ENCODE measurements around the gene ANKK1.

The ANKK1 gene

GRCh38 chr11:113384551-113384950 lies 3.0 kb upstream of the ANKK1 start:
- ChIA-PET CTCF (no interaction called here), POLR2A (no interaction called here)
- H3K4me3 ChIP-seq (ENCODE audit: low read depth, low read length) = no peak overlapping the region
- no peak for TF ChIP-seq CTCF (IDR thresholded peaks at IDR 0.05; ENCODE audit: insufficient read depth, low read length, missing control alignments)
- peak; percentile 59 for DNase-seq (ENCODE audit: low read depth, low spot score)

- no peak for DNase-seq (ENCODE audit: low read depth, low spot score)
- ChIA-PET POLR2A (no interaction called here), CTCF (no interaction called here)
- no peak for TF ChIP-seq CTCF (IDR thresholded peaks at IDR 0.05; ENCODE audit: insufficient read depth, low read length, missing control alignments)
- no peak overlapping the region for H3K4me3 ChIP-seq (ENCODE audit: low read depth, low read length)
Observed at GRCh38 chr11:113385749-113386148, 1.8 kb upstream of the ANKK1 start.

GRCh38 chr11:113386866-113387265 lies 713 bp upstream of the ANKK1 start:
- no peak for DNase-seq (ENCODE audit: low read depth, low spot score)
- POLR2A ChIA-PET = no interaction called here
- H3K4me3 ChIP-seq (ENCODE audit: low read depth, low read length) = no peak overlapping the region
- CTCF ChIA-PET = no interaction called here
- no peak for TF ChIP-seq CTCF (IDR thresholded peaks at IDR 0.05; ENCODE audit: insufficient read depth, low read length, missing control alignments)

- no peak overlapping the region for H3K4me3 ChIP-seq (ENCODE audit: low read depth, low read length)
- ChIA-PET CTCF (interaction anchor here (1.3 kb wide), 1 partner anchor 9 kb away, joined by 4 read pairs; no protein-coding TSS in a partner anchor), POLR2A (no interaction called here)
- DNase-seq (ENCODE audit: low read depth, low spot score) = no peak
- no peak for TF ChIP-seq CTCF (IDR thresholded peaks at IDR 0.05; ENCODE audit: insufficient read depth, low read length, missing control alignments)
Observed at GRCh38 chr11:113389272-113389671, 1.7 kb downstream of the ANKK1 start.

- TF ChIP-seq CTCF (IDR thresholded peaks at IDR 0.05; ENCODE audit: insufficient read depth, low read length, missing control alignments) = no peak
- ChIA-PET CTCF (no interaction called here), POLR2A (interaction anchor here (0.6 kb wide), 1 partner anchor 1127 kb away, joined by 3 read pairs; no protein-coding TSS in a partner anchor)
- no peak overlapping the region for H3K4me3 ChIP-seq (ENCODE audit: low read depth, low read length)
- DNase-seq (ENCODE audit: low read depth, low spot score) = no peak
Observed at GRCh38 chr11:113392236-113392921, 4.8 kb downstream of the ANKK1 start.

GRCh38 chr11:113393501-113393985 lies 6.0 kb downstream of the ANKK1 start:
- no peak for DNase-seq (ENCODE audit: low read depth, low spot score)
- no peak overlapping the region for H3K4me3 ChIP-seq (ENCODE audit: low read depth, low read length)
- ChIA-PET CTCF (no interaction called here), POLR2A (no interaction called here)
- no peak for TF ChIP-seq CTCF (IDR thresholded peaks at IDR 0.05; ENCODE audit: insufficient read depth, low read length, missing control alignments)
